Lung (tissue), 12 donors: ENCODE measurements around the gene ATL3. TPM values are rescaled to one million over a fixed set of nuclear protein-coding genes. Genes with fewer than 3 reads are reported as not detected.
A peak's percentile ranks its signal among the peaks of the same experiment; 100 is the strongest.
"Not testable (repeated sequence)": the region's sequence is repeated elsewhere in the genome, so short reads cannot be mapped to it uniquely, and the experiment has no call there.

Source experiments
- ATAC-seq: fragments of 200-7000 bp; cut with Tn5 transposase; one replicate; pipeline ENCODE4 v1.9.1; 2020; ENCODE audit warnings: moderate number of reproducible peaks; ENCODE audit not compliant: insufficient read depth, low FRiP score
- DNase-seq, 3 donors: peaks; one replicate each; pipeline ENCODE4 v3.0.0-alpha.2; 2013 to 2017
- H3K27ac ChIP-seq, 2 donors: one replicate each; pipeline ENCODE4 v1.5.1; 2013; ENCODE audit warnings: mild to moderate bottlenecking in 2 of 2, moderate library complexity in 2 of 2, control low read depth in 1 of 2, inconsistent platforms in 1 of 2, low read depth in 1 of 2, low read length in 1 of 2
- H3K27me3 ChIP-seq, 3 donors: one replicate each; pipeline ENCODE4 v1.5.1; 2013; ENCODE audit warnings: low read length in 2 of 3; ENCODE audit not compliant: control insufficient read depth in 3 of 3, insufficient read depth in 3 of 3
- H3K36me3 ChIP-seq, 4 donors: one replicate each; pipeline ENCODE4 v1.5.1; 2013; ENCODE audit warnings: low read length in 4 of 4, mild to moderate bottlenecking in 1 of 4, moderate library complexity in 1 of 4; ENCODE audit not compliant: control insufficient read depth in 4 of 4, insufficient read depth in 4 of 4
- H3K4me1 ChIP-seq, 5 donors: one replicate each; pipeline ENCODE4 v1.5.1; 2013; ENCODE audit warnings: low read length in 5 of 5, mild to moderate bottlenecking in 2 of 5, moderate library complexity in 1 of 5; ENCODE audit not compliant: control insufficient read depth in 5 of 5, insufficient read depth in 5 of 5
- H3K4me3 ChIP-seq: one replicate; pipeline ENCODE4 v1.5.1; 2013; ENCODE audit warnings: mild to moderate bottlenecking, control low read depth, moderate library complexity
- H3K9ac ChIP-seq, 2 donors: one replicate each; pipeline ENCODE4 v1.5.1; 2013; ENCODE audit warnings: low read length in 2 of 2, control low read depth in 1 of 2; ENCODE audit not compliant: insufficient read depth in 1 of 2
- H3K9me3 ChIP-seq, 4 donors: one replicate each; pipeline ENCODE4 v1.5.1; 2013; ENCODE audit warnings: low read length in 3 of 4, mild to moderate bottlenecking in 1 of 4, moderate library complexity in 1 of 4; ENCODE audit not compliant: control insufficient read depth in 4 of 4, insufficient read depth in 3 of 4
- WGBS, 2 donors: extraction: QIAGEN DNeasy Blood & Tissue Kit; methylation state at CpG; one replicate each; pipeline ENCODE4 v1.1.7; 2013; 5-methylcytosine and 5-hydroxymethylcytosine counted together
- polyA plus RNA-seq, 2 donors: library from polyadenylated mRNA; stranded (reverse); fragments of 200-250 nt; gene quantifications; one replicate each; pipeline ENCODE4 v1.2.1, GENCODE V29; 2013
- total RNA-seq, 2 donors: library from RNA; depleted of rRNA in 1 of 2; stranded (reverse); fragments of >200 nt in 1 of 2; gene quantifications; one replicate each; pipeline ENCODE4 v1.2.1, GENCODE V29; 2014 to 2021
- TF ChIP-seq, protein P1 (sequence below): IDR thresholded peaks from 2 replicates; pipeline ENCODE4 v1.5.1; 2012; ENCODE audit warnings: mild to moderate bottlenecking; ENCODE audit errors: control extremely low read depth, extremely low read depth
- donor health status: control.
- donor health status: control.
- donor health status: Bipolar disorder and iron deficiency.
- donor health status: healthy.
- donor health status: DM: yes; HTN: yes; CAD: no.

The ATL3 gene
- total and polyA plus RNA-seq, 4 donors, result 13.6 to 79.5 (median 33.7) TPM

DNA sequence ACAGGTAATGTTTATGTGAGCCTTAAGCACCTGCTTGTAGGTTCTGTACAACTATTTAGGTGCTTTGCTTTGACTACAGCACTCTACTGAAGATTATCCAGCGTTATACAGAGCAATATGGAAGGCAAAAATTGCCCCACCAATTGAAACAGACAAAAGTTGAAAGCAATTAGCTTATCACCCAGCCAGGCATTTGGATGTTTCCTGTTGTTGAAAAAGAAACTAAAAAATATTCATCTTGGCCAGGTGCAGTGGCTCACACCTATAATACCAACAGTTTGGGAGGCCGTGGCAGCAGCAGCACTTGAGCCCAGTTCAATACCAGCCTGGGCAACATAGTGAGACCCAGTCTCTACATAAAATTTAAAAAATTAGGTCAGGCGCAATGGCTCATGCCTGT, 18.5 kb downstream of the ATL3 start:
- Histone ChIP-seq H3K4me1 (no peaks in the 10 kb centered on the region), H3K27ac (no peak overlapping the region), H3K9me3 (no peaks in the 10 kb centered on the region), H3K9ac (no peak overlapping the region), H3K36me3 (peaks cover 0 to 19% (median 11%) of the 10 kb centered on the region in 4 donors), H3K27me3 (no peaks in the 10 kb centered on the region), H3K4me3 (no peak overlapping the region)
- no peak for DNase-seq
- TF ChIP-seq, protein P1, sequence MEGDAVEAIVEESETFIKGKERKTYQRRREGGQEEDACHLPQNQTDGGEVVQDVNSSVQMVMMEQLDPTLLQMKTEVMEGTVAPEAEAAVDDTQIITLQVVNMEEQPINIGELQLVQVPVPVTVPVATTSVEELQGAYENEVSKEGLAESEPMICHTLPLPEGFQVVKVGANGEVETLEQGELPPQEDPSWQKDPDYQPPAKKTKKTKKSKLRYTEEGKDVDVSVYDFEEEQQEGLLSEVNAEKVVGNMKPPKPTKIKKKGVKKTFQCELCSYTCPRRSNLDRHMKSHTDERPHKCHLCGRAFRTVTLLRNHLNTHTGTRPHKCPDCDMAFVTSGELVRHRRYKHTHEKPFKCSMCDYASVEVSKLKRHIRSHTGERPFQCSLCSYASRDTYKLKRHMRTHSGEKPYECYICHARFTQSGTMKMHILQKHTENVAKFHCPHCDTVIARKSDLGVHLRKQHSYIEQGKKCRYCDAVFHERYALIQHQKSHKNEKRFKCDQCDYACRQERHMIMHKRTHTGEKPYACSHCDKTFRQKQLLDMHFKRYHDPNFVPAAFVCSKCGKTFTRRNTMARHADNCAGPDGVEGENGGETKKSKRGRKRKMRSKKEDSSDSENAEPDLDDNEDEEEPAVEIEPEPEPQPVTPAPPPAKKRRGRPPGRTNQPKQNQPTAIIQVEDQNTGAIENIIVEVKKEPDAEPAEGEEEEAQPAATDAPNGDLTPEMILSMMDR, result no peak
- ATAC-seq, result no peak
- 69 to 80% methylated on average over 3 of the region's 3 CpGs for WGBS, 2 donors

DNA sequence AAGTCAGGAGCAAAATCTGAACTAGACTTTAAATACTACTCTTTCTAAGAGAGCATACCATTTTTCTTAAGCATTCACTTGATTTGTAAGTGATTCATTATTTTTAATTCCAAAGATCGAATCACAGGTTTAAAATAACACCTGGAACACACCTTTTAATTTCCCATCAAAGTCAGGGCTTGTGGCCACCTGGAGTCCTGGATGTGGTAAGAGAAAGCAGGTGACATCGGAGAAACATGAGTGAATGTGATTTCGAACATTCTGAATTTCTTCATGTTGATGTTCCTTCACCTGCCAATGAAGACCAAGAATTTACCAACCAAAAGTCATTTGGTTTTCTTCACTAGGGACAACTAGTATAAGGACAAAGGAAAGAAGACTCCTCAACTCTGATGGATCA, 28.0 kb downstream of the ATL3 start:
- TF ChIP-seq, protein P1, result no peak
- WGBS, 2 donors, result 98% methylated on average over 3 of the region's 3 CpGs
- Histone ChIP-seq H3K27ac (no peak overlapping the region), H3K36me3 (peaks cover 4 to 28% (median 17%) of the 10 kb centered on the region in 4 donors), H3K4me1 (no peaks in the 10 kb centered on the region), H3K4me3 (no peak overlapping the region), H3K9me3 (no peaks in the 10 kb centered on the region), H3K9ac (no peak overlapping the region), H3K27me3 (no peaks in the 10 kb centered on the region)
- ATAC-seq, result no peak
- DNase-seq, result no peak

DNA sequence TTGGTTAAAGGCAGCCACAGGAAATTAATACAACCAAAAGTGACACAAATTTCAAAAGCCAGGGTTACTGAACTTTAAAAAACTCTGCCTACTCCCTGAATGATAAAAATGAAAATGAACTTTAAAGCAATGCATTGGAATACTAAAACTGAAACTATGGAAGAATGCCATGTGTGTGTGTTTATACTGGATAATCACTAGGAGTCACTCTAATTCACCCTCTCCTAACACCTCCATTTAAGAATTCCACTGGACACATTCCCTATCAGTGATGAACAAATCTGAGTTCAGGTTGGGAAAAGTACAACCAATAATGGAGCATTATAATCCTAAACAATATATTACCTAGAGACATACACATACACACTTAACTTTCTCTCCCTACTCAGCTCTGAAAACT, 29.4 kb downstream of the ATL3 start:
- no peak overlapping the region for H3K4me3 ChIP-seq
- TF ChIP-seq, protein P1, result no peak
- H3K27me3 ChIP-seq, result no peaks in the 10 kb centered on the region
- H3K9ac ChIP-seq, result no peak overlapping the region
- no peak overlapping the region for H3K27ac ChIP-seq
- H3K4me1 ChIP-seq, result no peaks in the 10 kb centered on the region
- DNase-seq (peak in 1 of 3 donors; percentile 16), ATAC-seq (no peak)
- H3K9me3 ChIP-seq, result no peaks in the 10 kb centered on the region
- H3K36me3 ChIP-seq, result peaks cover 4 to 22% (median 13%) of the 10 kb centered on the region in 4 donors

DNA sequence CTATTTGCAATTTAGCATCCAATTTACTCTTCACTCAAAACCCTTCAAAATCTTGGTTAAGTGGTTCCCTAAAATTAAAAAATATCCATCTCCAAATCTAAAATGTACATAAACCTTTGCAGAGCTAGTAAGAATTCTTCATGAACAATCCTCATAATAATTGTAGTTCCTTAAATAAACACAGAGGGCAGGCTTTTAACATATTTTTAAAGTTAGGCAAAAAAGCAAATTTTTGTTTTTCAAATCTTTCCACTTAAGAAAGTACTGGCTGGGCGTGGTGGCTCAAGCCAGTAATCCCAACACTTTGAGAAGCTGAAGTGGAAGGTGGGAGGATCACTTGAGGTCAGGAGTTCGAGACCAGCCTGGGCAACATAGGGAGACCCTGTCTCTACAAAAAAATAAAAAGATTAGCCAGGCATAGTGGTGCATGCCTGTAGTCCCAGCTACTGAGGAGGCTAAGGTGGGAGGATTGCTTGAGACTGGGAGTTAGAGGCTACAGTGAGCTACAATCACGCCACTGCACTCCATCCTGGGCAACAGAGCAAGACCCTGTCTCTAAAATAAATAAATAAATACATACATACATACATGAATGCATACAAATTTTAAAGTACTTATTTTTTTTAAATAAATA, 31.9 kb downstream of the ATL3 start:
- H3K9ac ChIP-seq, result no peak overlapping the region
- TF ChIP-seq, protein P1, result no peak
- H3K4me3 ChIP-seq, result no peak overlapping the region
- no peak for ATAC-seq
- 68 to 71% methylated on average over 3 of the region's 3 CpGs for WGBS, 2 donors
- H3K27ac ChIP-seq, result no peak overlapping the region
- no peaks in the 10 kb centered on the region for H3K27me3 ChIP-seq
- peak in 2 of 3 donors; percentile 26 to 45 for DNase-seq
- no peaks in the 10 kb centered on the region for H3K9me3 ChIP-seq
- no peaks in the 10 kb centered on the region for H3K4me1 ChIP-seq
- H3K36me3 ChIP-seq, result peaks cover 4 to 25% (median 8%) of the 10 kb centered on the region in 4 donors

DNA sequence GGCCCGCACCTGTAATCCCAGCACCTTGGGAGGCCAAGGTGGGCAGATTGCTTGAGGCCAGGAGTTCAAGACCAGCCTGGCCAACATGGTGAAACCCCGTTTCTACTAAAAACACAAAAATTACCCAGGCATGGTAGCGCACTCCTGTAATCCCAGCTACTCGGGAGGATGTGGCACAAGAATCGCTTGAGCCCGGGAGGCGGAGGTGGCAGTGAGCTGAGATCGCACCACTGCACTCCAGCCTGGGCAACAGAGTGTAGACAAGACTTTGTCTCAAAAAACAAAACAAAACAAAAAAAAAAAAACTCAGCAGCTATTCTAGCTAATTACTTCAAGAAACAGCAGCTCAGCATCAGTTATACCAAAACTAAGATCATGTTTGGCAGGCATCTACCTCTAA, 32.7 kb downstream of the ATL3 start:
- not testable (repeated sequence) for H3K4me3 ChIP-seq, H3K27ac ChIP-seq, H3K27me3 ChIP-seq, DNase-seq, H3K9me3 ChIP-seq, H3K9ac ChIP-seq, H3K4me1 ChIP-seq, ATAC-seq
- H3K36me3 ChIP-seq, result peaks cover 4 to 21% (median 7%) of the 10 kb centered on the region in 4 donors
- 97 to 98% methylated on average over 8 of the region's 8 CpGs for WGBS, 2 donors
